ENCODE results near the gene MYO1E. TPM values are rescaled to one million over a fixed set of nuclear protein-coding genes. Genes with fewer than 3 reads are reported as not detected.

Gene MYO1E
- total and polyA plus RNA-seq, 2 of the 8 experiments (the other 6 are each of a cell fraction or from before 2014, with no cell fraction given) = 19.6 to 142 TPM

GRCh38 chr15:59329570-59330350 is 42.9 kb downstream of the MYO1E start (continued):
- TF ChIP-seq ATF2 (IDR thresholded peaks at IDR 0.05; ENCODE audit: low read length) (no peak), ZNF274 (IDR thresholded peaks at IDR 0.05; ENCODE audit: borderline replicate concordance, extremely low read depth, low read length) (no peak), TAF7 (optimal IDR thresholded peaks at IDR 0.05; ENCODE audit: borderline replicate concordance, low read depth, low read length) (no peak), CREB1 (IDR thresholded peaks at IDR 0.05) (no peak)
